ENCODE data around the gene FAM162A. TPM values are rescaled to one million over a fixed set of nuclear protein-coding genes. Genes with fewer than 3 reads are reported as not detected.
A peak's percentile ranks its signal among the peaks of the same experiment; 100 is the strongest.

Gene FAM162A
- total RNA-seq, 1 donor from 2014 or later = 22.5 TPM

DNA sequence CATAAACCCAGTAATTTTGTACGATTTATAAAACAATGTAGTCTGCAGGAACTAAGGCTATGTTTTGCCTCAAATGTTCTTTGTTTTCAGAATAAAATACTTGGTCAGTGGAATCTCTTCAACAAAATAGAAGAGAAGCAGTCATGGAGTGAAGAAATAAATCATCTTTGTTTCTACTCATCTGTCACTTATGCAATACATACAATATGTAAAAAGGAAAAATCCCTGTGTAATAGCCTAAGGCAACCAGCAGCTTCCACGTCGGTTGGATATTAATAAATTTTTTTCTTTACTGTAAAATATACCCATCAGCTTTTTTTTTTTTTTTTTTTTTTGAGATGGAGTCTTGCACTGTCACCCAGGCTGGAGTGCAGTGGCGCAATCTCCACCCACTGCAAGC lies 37.1 kb downstream of the FAM162A start:
- H3K27me3 Mint-ChIP-seq (ENCODE audit: unreplicated experiment) = peaks cover 3% of the 10 kb centered on the region
- H3K27ac Mint-ChIP-seq (ENCODE audit: unreplicated experiment) = no peak overlapping the region
- TF ChIP-seq, protein P1, sequence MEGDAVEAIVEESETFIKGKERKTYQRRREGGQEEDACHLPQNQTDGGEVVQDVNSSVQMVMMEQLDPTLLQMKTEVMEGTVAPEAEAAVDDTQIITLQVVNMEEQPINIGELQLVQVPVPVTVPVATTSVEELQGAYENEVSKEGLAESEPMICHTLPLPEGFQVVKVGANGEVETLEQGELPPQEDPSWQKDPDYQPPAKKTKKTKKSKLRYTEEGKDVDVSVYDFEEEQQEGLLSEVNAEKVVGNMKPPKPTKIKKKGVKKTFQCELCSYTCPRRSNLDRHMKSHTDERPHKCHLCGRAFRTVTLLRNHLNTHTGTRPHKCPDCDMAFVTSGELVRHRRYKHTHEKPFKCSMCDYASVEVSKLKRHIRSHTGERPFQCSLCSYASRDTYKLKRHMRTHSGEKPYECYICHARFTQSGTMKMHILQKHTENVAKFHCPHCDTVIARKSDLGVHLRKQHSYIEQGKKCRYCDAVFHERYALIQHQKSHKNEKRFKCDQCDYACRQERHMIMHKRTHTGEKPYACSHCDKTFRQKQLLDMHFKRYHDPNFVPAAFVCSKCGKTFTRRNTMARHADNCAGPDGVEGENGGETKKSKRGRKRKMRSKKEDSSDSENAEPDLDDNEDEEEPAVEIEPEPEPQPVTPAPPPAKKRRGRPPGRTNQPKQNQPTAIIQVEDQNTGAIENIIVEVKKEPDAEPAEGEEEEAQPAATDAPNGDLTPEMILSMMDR (IDR thresholded peaks at IDR 0.05; ENCODE audit: unreplicated experiment) = no peak
- no peaks in the 10 kb centered on the region for H3K9me3 Mint-ChIP-seq (ENCODE audit: unreplicated experiment)
- peaks cover 9% of the 10 kb centered on the region for H3K4me1 Mint-ChIP-seq (ENCODE audit: unreplicated experiment)
- no peak overlapping the region for H3K4me3 Mint-ChIP-seq (ENCODE audit: unreplicated experiment)
- no peak for DNase-seq (ENCODE audit: low spot score)
- H3K36me3 Mint-ChIP-seq (ENCODE audit: low read depth, unreplicated experiment) = peaks cover 4% of the 10 kb centered on the region

DNA sequence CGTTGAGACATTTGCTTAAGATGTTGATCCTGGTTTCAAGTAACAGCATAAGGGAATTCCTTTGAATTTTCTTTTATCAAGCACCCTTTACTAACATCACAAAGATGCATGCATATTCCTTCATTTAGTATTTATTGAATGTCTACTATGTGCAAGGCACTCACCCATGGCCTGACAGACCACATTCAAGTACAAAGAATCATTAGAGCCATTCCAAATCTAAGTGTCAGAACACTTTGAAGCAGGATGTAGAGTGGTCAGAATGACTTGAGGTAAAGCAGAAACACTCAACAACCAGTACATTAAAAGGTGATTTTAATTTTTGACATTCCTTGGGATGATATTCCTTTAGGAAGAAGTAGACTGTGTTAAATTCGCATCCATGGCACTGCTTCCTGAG lies 37.9 kb downstream of the FAM162A start:
- Mint-ChIP-seq H3K9me3 (ENCODE audit: unreplicated experiment) (no peaks in the 10 kb centered on the region), H3K36me3 (ENCODE audit: low read depth, unreplicated experiment) (peaks cover 9% of the 10 kb centered on the region), H3K4me3 (ENCODE audit: unreplicated experiment) (no peak overlapping the region), H3K4me1 (ENCODE audit: unreplicated experiment) (peaks cover 5% of the 10 kb centered on the region), H3K27me3 (ENCODE audit: unreplicated experiment) (no peaks in the 10 kb centered on the region), H3K27ac (ENCODE audit: unreplicated experiment) (no peak overlapping the region)
- TF ChIP-seq, protein P1 (IDR thresholded peaks at IDR 0.05; ENCODE audit: unreplicated experiment) = no peak
- DNase-seq (ENCODE audit: low spot score) = no peak

DNA sequence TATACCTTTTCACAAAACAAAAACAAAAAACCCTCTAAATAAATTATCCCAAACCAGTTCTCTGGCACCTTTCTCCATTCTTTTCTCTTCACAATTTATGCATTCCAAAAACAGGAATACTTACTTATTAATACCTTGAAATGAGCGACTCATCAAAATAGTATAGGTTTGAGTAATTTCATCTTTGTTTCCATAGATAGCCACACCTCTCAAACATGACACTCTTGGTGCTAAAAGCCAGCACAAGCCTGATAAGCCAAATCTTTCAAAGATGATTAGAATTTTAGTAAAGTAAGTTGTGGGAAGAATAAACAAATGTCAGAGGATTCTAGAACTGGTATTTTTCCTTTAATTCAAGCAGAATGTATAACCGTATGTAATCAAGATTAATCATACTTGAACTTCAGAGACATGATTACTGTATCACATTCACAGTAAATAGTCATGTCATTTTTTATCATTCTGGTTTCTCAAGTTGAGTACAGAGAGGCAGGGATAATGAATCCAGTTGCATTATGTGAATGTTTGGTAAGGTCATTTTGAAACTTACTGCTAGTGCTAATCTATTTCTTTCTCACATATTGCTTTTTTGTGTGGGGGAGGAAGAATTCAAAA lies 44.0 kb downstream of the FAM162A start:
- Mint-ChIP-seq H3K9me3 (ENCODE audit: unreplicated experiment) (no peaks in the 10 kb centered on the region), H3K27ac (ENCODE audit: unreplicated experiment) (peak overlapping the region; percentile 28), H3K4me3 (ENCODE audit: unreplicated experiment) (no peak overlapping the region), H3K36me3 (ENCODE audit: low read depth, unreplicated experiment) (peaks cover 12% of the 10 kb centered on the region), H3K27me3 (ENCODE audit: unreplicated experiment) (no peaks in the 10 kb centered on the region), H3K4me1 (ENCODE audit: unreplicated experiment) (peaks cover 7% of the 10 kb centered on the region)
- DNase-seq (ENCODE audit: low spot score) = no peak
- TF ChIP-seq, protein P1 (IDR thresholded peaks at IDR 0.05; ENCODE audit: unreplicated experiment) = no peak

DNA sequence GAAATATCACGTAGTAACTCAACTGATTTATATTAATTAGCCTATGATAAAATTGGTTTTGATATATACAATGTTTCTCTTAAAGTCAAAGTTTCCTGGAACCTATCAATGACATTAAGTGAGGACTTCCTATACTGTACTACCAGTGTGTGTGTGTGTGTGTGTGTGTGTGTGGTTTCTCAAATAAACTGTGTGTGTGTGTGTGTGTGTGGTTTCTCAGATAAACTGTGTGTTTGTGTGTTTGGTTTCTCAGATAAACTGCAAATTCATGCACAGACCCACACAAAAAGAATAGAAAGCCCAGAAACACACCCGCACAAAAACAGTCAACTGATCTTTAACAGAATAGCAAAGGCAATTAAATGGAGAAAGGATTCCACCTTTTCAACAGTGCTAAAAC lies 46.4 kb downstream of the FAM162A start:
- Mint-ChIP-seq H3K9me3 (ENCODE audit: unreplicated experiment) (no peaks in the 10 kb centered on the region), H3K27ac (ENCODE audit: unreplicated experiment) (no peak overlapping the region), H3K4me1 (ENCODE audit: unreplicated experiment) (peaks cover 7% of the 10 kb centered on the region), H3K36me3 (ENCODE audit: low read depth, unreplicated experiment) (peaks cover 23% of the 10 kb centered on the region), H3K4me3 (ENCODE audit: unreplicated experiment) (no peak overlapping the region), H3K27me3 (ENCODE audit: unreplicated experiment) (peaks cover 2% of the 10 kb centered on the region)
- TF ChIP-seq, protein P1 (IDR thresholded peaks at IDR 0.05; ENCODE audit: unreplicated experiment) = no peak
- no peak for DNase-seq (ENCODE audit: low spot score)

DNA sequence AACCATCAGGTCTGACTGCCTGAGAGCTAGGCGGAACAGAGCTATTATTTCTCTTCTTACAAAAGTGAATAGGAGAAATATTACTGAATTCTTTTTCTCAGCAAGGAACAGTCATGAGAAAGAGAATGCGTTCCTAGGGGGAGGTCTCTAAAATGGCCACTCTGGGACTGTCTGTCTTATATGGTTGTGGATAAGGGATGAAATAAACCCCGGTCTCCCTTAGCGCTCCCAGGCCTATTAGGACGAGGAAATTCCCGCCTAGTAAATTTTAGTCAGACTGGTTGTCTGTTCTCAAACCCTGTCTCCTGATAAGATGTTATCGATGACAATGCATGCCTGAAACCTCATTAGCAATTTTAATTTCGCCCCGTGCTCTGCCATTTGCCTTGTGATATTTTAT lies 52.0 kb downstream of the FAM162A start:
- H3K4me3 Mint-ChIP-seq (ENCODE audit: unreplicated experiment) = peak overlapping the region; percentile 82
- no peak for DNase-seq (ENCODE audit: low spot score)
- TF ChIP-seq, protein P1 (IDR thresholded peaks at IDR 0.05; ENCODE audit: unreplicated experiment) = no peak
- no peaks in the 10 kb centered on the region for H3K9me3 Mint-ChIP-seq (ENCODE audit: unreplicated experiment)
- peaks cover 2% of the 10 kb centered on the region for H3K27me3 Mint-ChIP-seq (ENCODE audit: unreplicated experiment)
- H3K4me1 Mint-ChIP-seq (ENCODE audit: unreplicated experiment) = no peaks in the 10 kb centered on the region
- H3K36me3 Mint-ChIP-seq (ENCODE audit: low read depth, unreplicated experiment) = peaks cover 58% of the 10 kb centered on the region
- H3K27ac Mint-ChIP-seq (ENCODE audit: unreplicated experiment) = no peak overlapping the region
